ENCODE results near the gene CDYL2.

Gene CDYL2

GRCh38 chr16:80587071-80587470 lies 217.3 kb downstream of the CDYL2 start:
- H3K4me3 ChIP-seq, result no peak overlapping the region
- H3K9ac ChIP-seq (ENCODE audit: insufficient read length), result no peak overlapping the region
- no peak for DNase-seq (ENCODE audit: low read depth, low spot score)
- H3K9me3 ChIP-seq (ENCODE audit: low read depth, low read length), result no peaks in the 10 kb centered on the region
- no peak for TF ChIP-seq POLR2AphosphoS5 (IDR thresholded peaks at IDR 0.05; ENCODE audit: borderline replicate concordance, low read depth, low read length)
- no peak for TF ChIP-seq EZH2 (IDR thresholded peaks at IDR 0.05)
- TF ChIP-seq FOXP2 (optimal IDR thresholded peaks at IDR 0.05; ENCODE audit: control extremely low read depth, extremely low read length, insufficient read depth), result no peak
- no peaks in the 10 kb centered on the region for H3K36me3 ChIP-seq (ENCODE audit: insufficient read depth, low read length)
- H3K27ac ChIP-seq, result no peak overlapping the region

- Histone ChIP-seq H3K9me3 (ENCODE audit: low read depth, low read length) (no peaks in the 10 kb centered on the region), H3K36me3 (ENCODE audit: insufficient read depth, low read length) (no peaks in the 10 kb centered on the region), H3K27ac (no peak overlapping the region), H3K9ac (ENCODE audit: insufficient read length) (no peak overlapping the region), H3K4me3 (no peak overlapping the region)
- DNase-seq (ENCODE audit: low read depth, low spot score), result no peak
- no peak for TF ChIP-seq EZH2 (IDR thresholded peaks at IDR 0.05)
- TF ChIP-seq POLR2AphosphoS5 (IDR thresholded peaks at IDR 0.05; ENCODE audit: borderline replicate concordance, low read depth, low read length), result no peak
Observed at GRCh38 chr16:80586476-80586875, 217.9 kb downstream of the CDYL2 start.

- Histone ChIP-seq H3K36me3 (ENCODE audit: insufficient read depth, low read length) (no peaks in the 10 kb centered on the region), H3K9me3 (ENCODE audit: low read depth, low read length) (no peaks in the 10 kb centered on the region), H3K4me3 (no peak overlapping the region), H3K9ac (ENCODE audit: insufficient read length) (no peak overlapping the region), H3K27ac (no peak overlapping the region)
- no peak for TF ChIP-seq EZH2 (IDR thresholded peaks at IDR 0.05)
- no peak for TF ChIP-seq FOXP2 (optimal IDR thresholded peaks at IDR 0.05; ENCODE audit: control extremely low read depth, extremely low read length, insufficient read depth)
- TF ChIP-seq POLR2AphosphoS5 (IDR thresholded peaks at IDR 0.05; ENCODE audit: borderline replicate concordance, low read depth, low read length), result no peak
- DNase-seq (ENCODE audit: low read depth, low spot score), result no peak
Observed at GRCh38 chr16:80585764-80586163, 218.6 kb downstream of the CDYL2 start.

- DNase-seq (ENCODE audit: low read depth, low spot score), result no peak
- no peak for TF ChIP-seq EZH2 (IDR thresholded peaks at IDR 0.05)
- no peak for TF ChIP-seq POLR2AphosphoS5 (IDR thresholded peaks at IDR 0.05; ENCODE audit: borderline replicate concordance, low read depth, low read length)
- no peak for TF ChIP-seq FOXP2 (optimal IDR thresholded peaks at IDR 0.05; ENCODE audit: control extremely low read depth, extremely low read length, insufficient read depth)
- no peak overlapping the region for H3K4me3 ChIP-seq
- no peaks in the 10 kb centered on the region for H3K36me3 ChIP-seq (ENCODE audit: insufficient read depth, low read length)
- no peak overlapping the region for H3K27ac ChIP-seq
- no peak overlapping the region for H3K9ac ChIP-seq (ENCODE audit: insufficient read length)
- no peaks in the 10 kb centered on the region for H3K9me3 ChIP-seq (ENCODE audit: low read depth, low read length)
Observed at GRCh38 chr16:80583466-80583865, 220.9 kb downstream of the CDYL2 start.

GRCh38 chr16:80580109-80580832 lies 224.1 kb downstream of the CDYL2 start:
- Histone ChIP-seq H3K9me3 (ENCODE audit: low read depth, low read length) (no peaks in the 10 kb centered on the region), H3K36me3 (ENCODE audit: insufficient read depth, low read length) (no peaks in the 10 kb centered on the region), H3K9ac (ENCODE audit: insufficient read length) (no peak overlapping the region), H3K4me3 (no peak overlapping the region), H3K27ac (no peak overlapping the region)
- DNase-seq (ENCODE audit: low read depth, low spot score), result no peak
- TF ChIP-seq FOXP2 (optimal IDR thresholded peaks at IDR 0.05; ENCODE audit: control extremely low read depth, extremely low read length, insufficient read depth) (no peak), POLR2AphosphoS5 (IDR thresholded peaks at IDR 0.05; ENCODE audit: borderline replicate concordance, low read depth, low read length) (no peak), EZH2 (IDR thresholded peaks at IDR 0.05) (no peak)

- TF ChIP-seq EZH2 (IDR thresholded peaks at IDR 0.05), result no peak
- no peak overlapping the region for H3K4me3 ChIP-seq
- H3K27ac ChIP-seq, result no peak overlapping the region
- no peaks in the 10 kb centered on the region for H3K36me3 ChIP-seq (ENCODE audit: insufficient read depth, low read length)
- H3K9ac ChIP-seq (ENCODE audit: insufficient read length), result no peak overlapping the region
- H3K9me3 ChIP-seq (ENCODE audit: low read depth, low read length), result no peaks in the 10 kb centered on the region
- DNase-seq (ENCODE audit: low read depth, low spot score), result no peak
Observed at GRCh38 chr16:80577485-80578280, 226.7 kb downstream of the CDYL2 start.

GRCh38 chr16:80576343-80576912 lies 228.0 kb downstream of the CDYL2 start:
- H3K9ac ChIP-seq (ENCODE audit: insufficient read length), result no peak overlapping the region
- H3K9me3 ChIP-seq (ENCODE audit: low read depth, low read length), result no peaks in the 10 kb centered on the region
- no peak overlapping the region for H3K27ac ChIP-seq
- H3K4me3 ChIP-seq, result no peak overlapping the region
- DNase-seq (ENCODE audit: low read depth, low spot score), result no peak
- H3K36me3 ChIP-seq (ENCODE audit: insufficient read depth, low read length), result no peaks in the 10 kb centered on the region
- TF ChIP-seq EZH2 (IDR thresholded peaks at IDR 0.05) (no peak), POLR2AphosphoS5 (IDR thresholded peaks at IDR 0.05; ENCODE audit: borderline replicate concordance, low read depth, low read length) (no peak), FOXP2 (optimal IDR thresholded peaks at IDR 0.05; ENCODE audit: control extremely low read depth, extremely low read length, insufficient read depth) (no peak)

- no peak for DNase-seq (ENCODE audit: low read depth, low spot score)
- H3K36me3 ChIP-seq (ENCODE audit: insufficient read depth, low read length), result no peaks in the 10 kb centered on the region
- no peak overlapping the region for H3K9ac ChIP-seq (ENCODE audit: insufficient read length)
- no peak for TF ChIP-seq EZH2 (IDR thresholded peaks at IDR 0.05)
- no peak for TF ChIP-seq POLR2AphosphoS5 (IDR thresholded peaks at IDR 0.05; ENCODE audit: borderline replicate concordance, low read depth, low read length)
- TF ChIP-seq FOXP2 (optimal IDR thresholded peaks at IDR 0.05; ENCODE audit: control extremely low read depth, extremely low read length, insufficient read depth), result no peak
- no peaks in the 10 kb centered on the region for H3K9me3 ChIP-seq (ENCODE audit: low read depth, low read length)
- no peak overlapping the region for H3K4me3 ChIP-seq
- H3K27ac ChIP-seq, result no peak overlapping the region
Observed at GRCh38 chr16:80573700-80574120, 230.7 kb downstream of the CDYL2 start.
